Ishikawa (cell line): ENCODE data around the gene KRT15.

Experiments
- CEBPB ChIP-seq: IDR thresholded peaks from 2 replicates; pipeline ENCODE4 v1.6.1; 2012
- EGR1 ChIP-seq: IDR thresholded peaks from 2 replicates; pipeline ENCODE4 v1.6.1; 2012
- EP300 ChIP-seq: IDR thresholded peaks from 2 replicates; pipeline ENCODE4 v1.6.1; 2012; ENCODE audit warnings: borderline replicate concordance
- FOXM1 ChIP-seq: IDR thresholded peaks from 2 replicates; pipeline ENCODE4 v1.6.1; 2012; ENCODE audit warnings: low read depth, borderline replicate concordance
- MAX ChIP-seq: IDR thresholded peaks from 2 replicates; pipeline ENCODE4 v1.6.1; 2012
- NFIC ChIP-seq: IDR thresholded peaks from 2 replicates; pipeline ENCODE4 v1.6.1; 2012
- RAD21 ChIP-seq: IDR thresholded peaks from 2 replicates; pipeline ENCODE4 v1.6.1; 2012; ENCODE audit warnings: low read depth
- REST ChIP-seq: IDR thresholded peaks from 2 replicates; pipeline ENCODE4 v1.6.1; 2012; ENCODE audit warnings: low read depth, mild to moderate bottlenecking
- YY1 ChIP-seq: IDR thresholded peaks from 2 replicates; pipeline ENCODE4 v1.6.1; 2012; ENCODE audit warnings: low read depth
- ZBTB7A ChIP-seq: IDR thresholded peaks from 2 replicates; pipeline ENCODE4 v1.6.1; 2012; ENCODE audit warnings: low read depth

GRCh38 chr17:41483991-41484826, 34.5 kb downstream of the KRT15 start:
- TF ChIP-seq NFIC, result peak; percentile 58
- no peak for TF ChIP-seq ZBTB7A
- no peak for TF ChIP-seq RAD21
- no peak for TF ChIP-seq EGR1
- no peak for TF ChIP-seq EP300
- TF ChIP-seq REST, result no peak
- no peak for TF ChIP-seq YY1
- no peak for TF ChIP-seq MAX
- TF ChIP-seq FOXM1, result no peak
- TF ChIP-seq CEBPB, result no peak
